HCT116 (cell line): Measurements from ENCODE around the gene PEMT. TPM values are rescaled to one million over a fixed set of nuclear protein-coding genes. Genes with fewer than 3 reads are reported as not detected.

Source experiments
- ATAC-seq: fragments of 200-7000 bp; cut with Tn5 transposase; 2 replicates; pipeline ENCODE4 v1.9.1; 2020; ENCODE audit warnings: mild to moderate bottlenecking, moderate library complexity
- BruUV-seq: library from RNA; stranded (reverse); fragments of 400-500 nt; replicated peaks from 2 replicates; lab custom pipeline; 2021; lab: Mats Ljungman, UMichigan
- CTCF ChIA-PET: fragments of 300-600 bp; sonication (Branson Sonifier 250); formaldehyde crosslinking; loops from one replicate; lab custom pipeline; 2021; ENCODE audit warnings: antibody characterized with exemption; lab: Charles Lee
- POLR2A ChIA-PET: fragments of 300-600, 350-600 bp; sonication (Branson Sonifier 250); formaldehyde crosslinking; loops from one replicate; lab custom pipeline; 2021; ENCODE audit warnings: antibody characterized with exemption; lab: Charles Lee
- RAD21 ChIA-PET, 2 experiments: fragments of 300-600 bp; sonication (Branson Sonifier 250); formaldehyde crosslinking; loops; one replicate each; lab custom pipeline; 2023; ENCODE audit warnings: low total read pairs in 2 of 2; ENCODE audit not compliant: uncharacterized antibody in 2 of 2, unreplicated experiment in 2 of 2, low non-redundant PET in 1 of 2; lab: Charles Lee
- DNase-seq: peaks from one replicate; pipeline ENCODE4 v3.0.0-alpha.2; 2010; ENCODE audit warnings: low read depth, low spot score
- H2AFZ ChIP-seq: fragments of 200-600 bp; shearing (Covaris generic), sonication (generic); 2 replicates; pipeline ENCODE4 v1.6.1; 2017; ENCODE audit warnings: low read depth, mixed run types, mixed read lengths, antibody characterized with exemption, low read length; ENCODE audit not compliant: poor library complexity, severe bottlenecking
- H3K27ac ChIP-seq: 2 replicates; pipeline ENCODE4 v1.5.1; 2012; ENCODE audit warnings: low read depth, low read length
- H3K27me3 ChIP-seq: fragments of 200-600 bp; sonication (generic); 2 replicates; pipeline ENCODE4 v1.6.1; 2016; ENCODE audit warnings: mixed run types, low read length, mixed read lengths; ENCODE audit not compliant: insufficient read depth
- H3K36me3 ChIP-seq, 2 experiments: fragments of 200-500 bp in 1 of 2; fragments of 200-600 bp in 1 of 2; sonication (Bioruptor generic) in 1 of 2; sonication (generic) in 1 of 2; 2 replicates each; pipeline versions ENCODE4 v1.5.1 to v1.6.1; 2014 to 2016; ENCODE audit warnings: low read length in 2 of 2, inconsistent platforms in 1 of 2, mixed read lengths in 1 of 2, mixed run types in 1 of 2; ENCODE audit not compliant: insufficient read depth in 2 of 2, control insufficient read depth in 1 of 2
- H3K4me1 ChIP-seq, 2 experiments: fragments of 200-600 bp in 1 of 2; sonication (generic) in 1 of 2; 2 replicates each; pipeline versions ENCODE4 v1.5.1 to v1.6.1; 2012 to 2017; ENCODE audit warnings: low read length in 2 of 2, inconsistent platforms in 1 of 2, mild to moderate bottlenecking in 1 of 2, mixed read lengths in 1 of 2, mixed run types in 1 of 2, moderate library complexity in 1 of 2; ENCODE audit not compliant: insufficient read depth in 2 of 2, control insufficient read depth in 1 of 2
- H3K4me2 ChIP-seq: fragments of 200-600 bp; sonication (generic); 2 replicates; pipeline ENCODE4 v1.6.1; 2017; ENCODE audit warnings: mixed run types, low read length, mixed read lengths
- H3K4me3 ChIP-seq, 2 experiments: fragments of 200-600 bp in 1 of 2; sonication (generic) in 1 of 2; replicated peaks in 1 of 2; 2 replicates each; pipeline ENCODE4 v1.5.1; 2011 to 2016; ENCODE audit warnings: low read length in 2 of 2, control low read depth in 1 of 2, low read depth in 1 of 2, mild to moderate bottlenecking in 1 of 2, mixed read lengths in 1 of 2, mixed run types in 1 of 2
- H3K79me2 ChIP-seq: fragments of 200-600 bp; sonication (generic); 2 replicates; pipeline ENCODE4 v1.6.1; 2017; ENCODE audit warnings: mild to moderate bottlenecking, mixed run types, low read length, moderate library complexity, mixed read lengths; ENCODE audit not compliant: insufficient read depth
- H3K9ac ChIP-seq: fragments of 200-600 bp; sonication (generic); 2 replicates; pipeline ENCODE4 v1.6.1; 2016; ENCODE audit warnings: low read length, mixed read lengths
- H3K9me2 ChIP-seq: fragments of 200-600 bp; sonication (generic), shearing (Covaris generic); 2 replicates; pipeline ENCODE4 v1.6.1; 2017; ENCODE audit warnings: mixed run types, mild to moderate bottlenecking, moderate library complexity; ENCODE audit not compliant: insufficient read depth
- H3K9me3 ChIP-seq, 2 experiments: fragments of 200-500 bp in 1 of 2; fragments of 200-600 bp in 1 of 2; sonication (Bioruptor generic) in 1 of 2; sonication (generic) in 1 of 2; 2 replicates each; pipeline ENCODE4 v1.6.1; 2014 to 2017; ENCODE audit warnings: low read length in 2 of 2, mixed read lengths in 2 of 2, inconsistent platforms in 1 of 2, low read depth in 1 of 2, mild to moderate bottlenecking in 1 of 2, mixed run types in 1 of 2, moderate library complexity in 1 of 2; ENCODE audit not compliant: control insufficient read depth in 1 of 2, insufficient read depth in 1 of 2
- H4K20me1 ChIP-seq: fragments of 200-600 bp; sonication (generic), shearing (Covaris generic); 2 replicates; pipeline ENCODE4 v1.6.1; 2017; ENCODE audit warnings: mixed run types, mild to moderate bottlenecking, moderate library complexity; ENCODE audit not compliant: insufficient read depth
- ATF3 ChIP-seq: IDR thresholded peaks from 2 replicates; pipeline ENCODE4 v1.6.1; 2012
- CTCF ChIP-seq, 3 experiments: fragments of 200-600 bp in 1 of 3; sonication (generic) in 1 of 3; IDR thresholded peaks in 2 of 3; conservative IDR thresholded peaks in 1 of 3; 2 replicates each; pipeline ENCODE4 v1.5.1; 2012 to 2017; ENCODE audit warnings: low read depth in 2 of 3, low read length in 2 of 3, antibody characterized with exemption in 1 of 3, borderline replicate concordance in 1 of 3, control low read depth in 1 of 3, mild to moderate bottlenecking in 1 of 3, mixed read lengths in 1 of 3, mixed run types in 1 of 3, moderate library complexity in 1 of 3; ENCODE audit not compliant: insufficient read depth in 1 of 3
- ELF1 ChIP-seq: IDR thresholded peaks from 2 replicates; pipeline ENCODE4 v1.6.1; 2012; ENCODE audit warnings: low read depth, borderline replicate concordance
- EZH2 ChIP-seq: fragments of 200-600 bp; sonication (generic); IDR thresholded peaks from 2 replicates; pipeline ENCODE4 v1.6.1; 2017; ENCODE audit warnings: antibody characterized with exemption, mixed run types
- EZH2phosphoT487 ChIP-seq: fragments of 200-600 bp; IDR thresholded peaks from 2 replicates; pipeline ENCODE4 v1.6.1; 2018; ENCODE audit warnings: antibody characterized with exemption, borderline replicate concordance
- MAX ChIP-seq: IDR thresholded peaks from 2 replicates; pipeline ENCODE4 v1.6.1; 2012
- POLR2A ChIP-seq: IDR thresholded peaks from 2 replicates; pipeline ENCODE4 v1.7.0; 2011; ENCODE audit warnings: borderline replicate concordance; ENCODE audit not compliant: insufficient read depth, insufficient read length; ENCODE audit errors: extremely low read depth
- RAD21 ChIP-seq: IDR thresholded peaks from 2 replicates; pipeline ENCODE4 v1.6.1; 2012; ENCODE audit warnings: low read depth, mild to moderate bottlenecking
- SIN3A ChIP-seq: IDR thresholded peaks from 2 replicates; pipeline ENCODE4 v1.6.1; 2012; ENCODE audit warnings: low read depth
- SRF ChIP-seq: IDR thresholded peaks from 2 replicates; pipeline ENCODE4 v1.6.1; 2012; ENCODE audit warnings: low read depth
- YY1 ChIP-seq: IDR thresholded peaks from 2 replicates; pipeline ENCODE4 v1.6.1; 2011; ENCODE audit warnings: low read length, low read depth, moderate library complexity, mild to moderate bottlenecking; ENCODE audit not compliant: insufficient replicate concordance; ENCODE audit errors: extremely low read depth
- ZBTB33 ChIP-seq: IDR thresholded peaks from 2 replicates; pipeline ENCODE4 v1.6.1; 2011; ENCODE audit warnings: mild to moderate bottlenecking, low read length, moderate library complexity; ENCODE audit not compliant: insufficient replicate concordance; ENCODE audit errors: extremely low read depth
- ZNF274 ChIP-seq: fragments of 200-500 bp; sonication (Bioruptor generic); IDR thresholded peaks from 2 replicates; pipeline ENCODE4 v1.6.1; 2014; ENCODE audit warnings: mild to moderate bottlenecking, low read depth, low read length, inconsistent platforms
- intact Hi-C: fragments of 100-400 bp; cut with micrococcal nuclease; formaldehyde crosslinking; loops from 2 replicates; pipeline ENCODE4 v1.10.0; 2022
- total RNA-seq: library from RNA; stranded (reverse); gene quantifications from one replicate; pipeline ENCODE4 v1.2.1, GENCODE V29; 2021; ENCODE audit not compliant: unreplicated experiment

Gene PEMT
- total RNA-seq, 1 experiment from 2014 or later = 52.1 TPM

GRCh38 chr17:17536702-17537101, 54.8 kb downstream of the PEMT start:
- Histone ChIP-seq H3K4me2 (no peak overlapping the region), H4K20me1 (no peaks in the 10 kb centered on the region), H3K9me2 (no peaks in the 10 kb centered on the region), H3K4me1 (no peaks in the 10 kb centered on the region), H3K27me3 (no peaks in the 10 kb centered on the region), H3K9me3 (no peaks in the 10 kb centered on the region), H3K27ac (no peak overlapping the region), H2AFZ (no peak overlapping the region), H3K9ac (no peak overlapping the region), H3K4me3 (no peak overlapping the region), H3K36me3 (no peaks in the 10 kb centered on the region), H3K79me2 (no peaks in the 10 kb centered on the region)
- TF ChIP-seq EZH2phosphoT487 = no peak
- TF ChIP-seq MAX = no peak
- TF ChIP-seq YY1 = no peak
- no peak for TF ChIP-seq POLR2A
- no peak for TF ChIP-seq ZNF274
- no peak for TF ChIP-seq EZH2
- ChIA-PET RAD21 (no interaction called here), POLR2A (no interaction called here), CTCF (no interaction called here)
- intact Hi-C loops = no loop called here
- BruUV-seq = no TSS peak
- no peak for ATAC-seq
- no peak for DNase-seq

GRCh38 chr17:17535957-17536356, 55.6 kb downstream of the PEMT start:
- H3K27me3 ChIP-seq = no peaks in the 10 kb centered on the region
- H3K4me3 ChIP-seq = no peak overlapping the region
- no peak overlapping the region for H2AFZ ChIP-seq
- no peaks in the 10 kb centered on the region for H3K9me2 ChIP-seq
- no peak overlapping the region for H3K27ac ChIP-seq
- no peaks in the 10 kb centered on the region for H3K79me2 ChIP-seq
- H3K4me1 ChIP-seq = no peaks in the 10 kb centered on the region
- no TSS peak for BruUV-seq
- ATAC-seq (no peak), DNase-seq (no peak)
- no peaks in the 10 kb centered on the region for H4K20me1 ChIP-seq
- no peak overlapping the region for H3K9ac ChIP-seq
- ChIA-PET CTCF (no interaction called here), RAD21 (no interaction called here), POLR2A (no interaction called here)
- intact Hi-C loops = no loop called here
- no peaks in the 10 kb centered on the region for H3K36me3 ChIP-seq
- H3K9me3 ChIP-seq = no peaks in the 10 kb centered on the region
- no peak overlapping the region for H3K4me2 ChIP-seq
- TF ChIP-seq SRF (no peak), EZH2 (no peak), YY1 (no peak), RAD21 (no peak), CTCF (IDR thresholded peaks at IDR 0.05 in 2 of 3, conservative IDR thresholded peaks at IDR 0.05 in 1 of 3; ENCODE audit: borderline replicate concordance in 1 of 3, insufficient read depth in 1 of 3, low read depth in 2 of 3, low read length in 2 of 3) (no peak), ATF3 (no peak), POLR2A (no peak), ZBTB33 (no peak), ZNF274 (no peak), ELF1 (no peak), SIN3A (no peak)
